Amniotic stem cell (primary cell): ENCODE results near the gene MESP2.

ENCODE experiments used
- DNase-seq: peaks from one replicate; lab custom pipeline; 2025; lab: John Stamatoyannopoulos, UW

Gene MESP2

DNA sequence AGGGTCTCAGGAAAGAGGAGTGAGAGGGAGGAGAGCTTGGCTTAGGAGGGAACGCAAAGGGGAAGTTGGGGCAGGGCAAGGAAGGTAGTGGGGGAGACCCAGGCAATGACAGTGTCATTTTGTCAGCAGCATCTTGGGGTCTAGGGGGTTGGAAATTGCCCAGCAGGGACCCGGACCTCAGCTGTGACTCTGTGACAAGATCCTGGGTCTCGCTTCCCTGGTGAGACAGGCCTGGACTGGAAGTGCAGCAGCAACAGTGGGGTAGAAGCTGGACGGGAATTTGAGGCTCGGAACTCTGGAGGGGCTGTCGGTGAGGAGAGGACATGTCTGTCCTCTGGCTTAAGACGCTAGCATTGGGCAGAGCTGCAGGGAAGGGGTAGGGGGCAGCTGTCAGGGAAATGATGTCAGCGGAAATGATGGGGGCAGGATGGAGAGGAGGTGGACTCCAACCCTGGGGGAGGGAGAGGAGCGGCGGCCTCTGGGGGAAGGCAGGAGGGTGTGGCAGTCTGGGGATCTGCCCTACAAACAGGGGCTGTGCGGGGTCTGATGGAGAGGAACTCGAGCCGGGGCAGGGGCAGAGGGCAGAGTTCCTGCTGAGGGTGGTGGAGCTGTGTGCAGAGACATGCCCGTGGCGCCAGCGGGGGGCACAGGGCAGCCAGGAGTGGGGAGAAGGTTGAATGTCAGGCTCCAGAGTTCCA is 26.2 kb downstream of the MESP2 start:
- no peak for DNase-seq

DNA sequence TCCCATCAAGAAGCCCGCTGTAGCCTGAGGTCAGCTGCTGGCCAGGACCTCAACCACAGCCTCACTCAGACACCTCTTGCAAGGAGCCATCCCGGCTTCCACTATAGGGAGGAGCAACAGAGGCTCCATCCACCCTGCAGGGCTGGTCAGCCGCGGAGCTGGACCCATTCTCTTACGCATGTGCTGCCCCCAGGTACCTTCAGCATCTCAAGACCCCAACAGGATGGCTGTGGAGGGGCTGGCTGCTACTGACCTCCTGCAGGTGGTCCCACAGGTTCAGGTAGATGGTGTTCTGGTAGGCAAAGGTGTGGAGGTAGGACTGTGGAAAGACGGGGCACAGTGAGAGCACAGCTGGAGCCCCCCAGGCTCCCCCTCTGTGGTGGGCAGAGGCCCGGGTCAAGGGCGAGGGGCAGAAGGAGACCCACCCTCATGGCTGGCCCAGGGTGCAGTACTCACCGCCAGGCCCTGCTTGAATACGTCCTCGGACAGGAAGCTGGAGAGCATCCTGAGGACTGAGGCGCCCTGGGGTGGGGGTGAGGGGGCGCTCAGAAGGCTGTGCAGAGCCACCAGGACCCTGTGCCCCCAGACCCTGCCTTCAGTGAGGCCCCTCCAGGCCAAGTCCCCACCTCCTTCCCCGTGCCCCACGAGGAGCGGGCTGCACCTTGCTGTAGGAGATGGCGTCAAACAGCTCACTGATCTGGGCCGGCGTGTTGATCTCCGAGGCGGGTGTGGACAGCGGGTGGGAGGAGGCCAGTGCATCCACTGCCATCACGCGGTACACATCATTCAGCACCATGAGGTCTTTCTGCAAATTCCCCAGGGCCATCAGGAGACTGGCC is 27.1 kb downstream of the MESP2 start:
- no peak for DNase-seq

DNA sequence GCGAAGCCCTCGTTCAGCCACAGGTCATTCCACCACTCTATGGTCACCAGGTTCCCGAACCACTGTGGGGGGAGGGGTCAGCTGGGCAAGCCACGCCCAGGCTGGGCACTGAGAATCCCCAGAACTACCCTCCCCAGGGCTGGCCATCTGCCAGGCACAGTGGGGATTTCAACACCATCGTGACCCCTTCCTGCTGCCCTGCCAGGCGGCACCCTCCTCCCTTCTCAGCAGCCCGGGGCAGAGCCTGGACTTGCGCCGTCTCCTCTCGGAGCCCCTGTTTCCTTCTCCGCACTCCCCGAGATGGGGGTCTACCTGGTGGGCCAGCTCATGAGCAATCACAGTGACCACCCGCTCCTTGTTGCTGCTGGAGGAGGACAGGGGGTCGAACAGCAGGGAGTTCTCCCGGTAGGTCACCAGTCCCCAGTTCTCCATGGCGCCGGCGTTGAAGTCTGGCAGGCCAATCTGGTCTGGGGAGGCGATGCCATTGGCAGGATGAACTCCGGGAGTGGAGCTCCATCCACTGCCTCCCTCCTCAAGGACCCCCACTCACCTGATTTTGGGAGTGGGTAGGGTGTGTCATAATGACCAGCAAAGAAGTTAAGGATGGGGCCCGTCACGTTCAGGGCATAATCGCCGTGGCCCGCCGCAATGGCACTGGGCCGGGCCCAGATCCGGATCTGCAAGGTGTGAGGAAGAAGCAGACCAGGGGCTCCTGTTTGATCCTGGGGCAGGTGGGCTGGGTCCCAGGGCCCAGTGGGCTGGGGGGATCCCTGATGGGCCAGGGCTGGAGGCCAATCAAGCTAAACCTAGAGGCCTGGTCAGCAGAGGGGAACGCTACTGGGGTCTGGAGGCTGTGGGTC is 28.0 kb downstream of the MESP2 start:
- DNase-seq = no peak

DNA sequence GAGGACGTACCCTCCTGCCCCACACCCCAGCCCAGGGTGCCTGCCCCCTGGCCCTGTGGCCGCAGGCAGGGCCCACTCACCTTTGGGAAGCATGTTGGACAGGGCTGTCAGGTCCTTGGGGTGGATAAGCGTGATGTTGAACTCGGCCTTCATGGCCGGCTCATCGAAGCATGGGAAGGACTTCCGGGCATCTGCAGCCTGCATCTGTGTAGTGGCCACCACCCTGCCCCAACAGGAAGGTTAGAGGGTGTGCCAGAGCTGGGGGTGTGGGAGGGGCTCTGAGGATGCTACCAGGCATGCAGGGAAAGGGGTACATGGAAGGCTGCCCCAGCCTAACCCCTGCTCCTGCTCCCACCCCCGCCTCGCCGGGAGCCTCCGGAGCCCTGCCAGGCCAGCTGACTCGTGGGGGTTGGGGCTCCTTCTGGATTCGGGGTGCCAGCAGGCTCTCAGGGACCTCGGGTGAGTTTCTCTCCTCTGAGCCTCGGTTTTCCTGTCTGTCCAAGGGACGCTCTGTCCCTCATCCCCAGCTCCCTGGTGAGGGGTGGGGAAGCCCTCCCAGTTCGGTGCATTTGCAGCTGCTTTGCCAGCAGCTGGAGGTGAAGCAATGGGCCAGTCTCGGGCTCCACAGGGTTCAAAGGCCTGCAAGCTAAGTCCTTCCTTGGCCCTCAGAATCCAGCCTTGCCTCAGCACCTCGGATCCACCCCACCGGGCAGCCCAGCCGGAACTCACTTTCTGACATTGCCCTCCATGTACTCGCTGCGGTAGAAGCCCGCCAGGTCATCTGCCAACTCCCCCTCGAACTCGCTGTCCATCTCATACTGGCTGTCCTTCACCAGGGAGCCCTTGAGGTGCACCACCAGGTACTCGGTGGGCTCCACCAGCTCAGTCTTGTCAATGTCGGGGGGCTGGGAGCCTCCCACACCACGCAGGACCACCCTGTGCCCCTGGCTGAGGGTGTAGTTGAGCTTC is 29.4 kb downstream of the MESP2 start:
- DNase-seq = no peak

DNA sequence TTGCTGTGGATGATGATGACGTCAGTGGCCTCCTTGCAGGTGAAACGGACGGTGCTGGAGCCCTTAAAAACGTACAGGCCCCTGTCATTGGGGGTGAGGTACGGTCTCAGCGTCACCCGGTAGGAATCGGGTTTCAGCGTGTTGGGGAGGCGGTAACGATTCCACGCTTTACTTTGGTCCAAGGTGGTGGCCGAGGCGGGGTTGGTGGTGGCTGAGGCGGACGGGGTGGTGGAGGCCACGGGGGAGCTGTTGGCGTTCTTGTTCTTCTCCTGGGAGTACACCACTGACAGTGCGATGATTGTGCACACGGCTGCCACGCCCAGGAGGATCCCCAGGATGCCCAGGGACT is 30.1 kb downstream of the MESP2 start:
- no peak for DNase-seq

DNA sequence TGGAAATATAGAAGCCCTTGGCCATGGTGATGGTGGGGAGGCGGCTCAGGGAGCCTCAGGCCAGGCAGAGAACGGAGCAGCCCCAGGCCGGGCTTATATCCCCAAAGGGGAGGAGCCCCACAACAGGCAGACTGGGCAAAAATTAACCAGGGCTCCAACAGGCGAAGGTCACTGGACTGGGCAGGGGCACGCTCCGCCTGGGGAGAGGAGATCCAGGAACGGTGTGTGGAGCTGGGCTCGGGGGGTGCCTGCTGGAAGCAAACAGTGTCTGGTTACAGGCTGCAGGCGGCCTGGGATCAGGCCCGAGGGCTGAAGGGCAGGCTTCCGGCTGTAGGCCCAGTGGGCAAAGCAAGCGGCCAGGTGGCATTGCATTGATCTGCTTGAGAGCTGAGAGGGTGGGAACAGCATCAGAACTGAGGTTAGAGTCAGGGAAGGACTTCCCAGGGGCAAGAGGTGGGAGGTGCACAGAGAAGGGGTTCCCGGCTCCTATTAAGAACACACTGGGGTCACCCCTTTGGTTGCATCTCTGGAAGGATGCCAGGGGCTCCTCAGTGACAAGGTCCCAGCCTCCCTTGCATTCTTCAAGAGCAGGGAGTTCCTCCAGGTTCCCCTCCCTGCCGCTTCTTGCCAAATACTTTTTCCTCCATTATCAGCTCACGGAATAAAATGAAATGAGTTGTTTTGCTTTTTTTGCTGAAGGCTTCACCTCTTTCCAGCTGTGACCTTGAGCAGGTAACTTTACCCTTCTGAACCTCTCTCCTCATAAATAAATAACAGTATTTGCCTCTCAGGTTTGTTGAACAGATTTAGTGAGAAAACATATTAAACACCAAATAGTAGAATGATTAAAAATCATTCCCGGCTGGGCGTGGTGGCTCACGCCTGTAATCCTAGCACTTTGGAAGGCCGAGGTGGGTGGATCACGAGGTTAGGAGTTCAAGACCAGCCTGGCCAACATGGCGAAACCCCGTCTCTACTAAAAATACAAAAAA is 30.7 kb downstream of the MESP2 start:
- no peak for DNase-seq

DNA sequence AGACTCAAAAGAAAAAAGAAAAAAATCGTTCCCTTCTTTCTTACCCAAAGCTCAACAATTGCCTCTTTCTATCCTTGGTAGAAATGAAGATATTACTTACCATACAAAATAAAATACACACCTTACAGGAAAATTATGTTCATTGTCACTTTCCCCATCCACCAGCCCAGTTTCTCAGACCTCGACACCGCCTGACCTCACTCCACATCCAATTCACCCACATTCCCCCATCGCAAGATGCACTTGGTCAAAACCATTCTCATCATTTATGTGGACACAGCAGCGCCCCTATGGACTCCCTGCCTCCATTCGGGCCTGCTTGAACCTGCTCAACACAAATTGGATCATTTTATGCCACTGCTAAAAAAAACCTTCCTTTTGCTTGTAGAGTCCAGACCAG is 31.6 kb downstream of the MESP2 start:
- DNase-seq = no peak

DNA sequence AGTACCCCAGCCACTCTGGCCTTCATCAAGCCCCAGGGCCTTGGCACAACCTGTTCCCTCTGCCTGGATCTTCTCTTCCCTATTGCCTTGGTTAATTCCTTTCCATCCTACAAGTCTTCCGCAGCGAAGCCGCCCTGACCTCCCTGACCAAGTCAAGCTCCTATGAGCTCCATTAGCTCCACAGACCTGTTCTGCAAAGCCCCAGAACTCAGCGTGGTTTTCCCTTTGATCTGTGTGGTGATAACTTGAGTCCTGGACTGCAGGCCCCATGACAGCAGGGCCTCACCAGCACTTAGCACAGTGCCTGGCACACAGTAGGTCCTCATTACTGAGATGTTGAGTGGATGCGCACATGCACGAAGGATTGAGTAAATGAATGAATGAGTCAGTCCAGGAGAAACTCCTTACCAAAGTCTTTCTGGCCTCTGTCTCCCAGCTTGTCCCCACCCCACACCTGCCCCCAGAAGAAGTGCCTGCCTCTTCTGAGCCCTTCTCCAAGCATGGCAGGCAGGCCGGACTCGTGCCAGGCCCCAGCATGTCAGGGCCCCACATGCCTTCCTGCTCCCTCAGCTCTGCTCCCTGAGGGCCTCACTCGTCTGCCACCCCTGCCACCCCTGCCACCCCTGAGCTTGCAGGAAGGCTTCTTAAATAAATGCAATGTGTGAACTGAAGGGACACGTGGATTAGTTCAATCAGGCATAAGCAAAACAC is 32.2 kb downstream of the MESP2 start:
- no peak for DNase-seq

DNA sequence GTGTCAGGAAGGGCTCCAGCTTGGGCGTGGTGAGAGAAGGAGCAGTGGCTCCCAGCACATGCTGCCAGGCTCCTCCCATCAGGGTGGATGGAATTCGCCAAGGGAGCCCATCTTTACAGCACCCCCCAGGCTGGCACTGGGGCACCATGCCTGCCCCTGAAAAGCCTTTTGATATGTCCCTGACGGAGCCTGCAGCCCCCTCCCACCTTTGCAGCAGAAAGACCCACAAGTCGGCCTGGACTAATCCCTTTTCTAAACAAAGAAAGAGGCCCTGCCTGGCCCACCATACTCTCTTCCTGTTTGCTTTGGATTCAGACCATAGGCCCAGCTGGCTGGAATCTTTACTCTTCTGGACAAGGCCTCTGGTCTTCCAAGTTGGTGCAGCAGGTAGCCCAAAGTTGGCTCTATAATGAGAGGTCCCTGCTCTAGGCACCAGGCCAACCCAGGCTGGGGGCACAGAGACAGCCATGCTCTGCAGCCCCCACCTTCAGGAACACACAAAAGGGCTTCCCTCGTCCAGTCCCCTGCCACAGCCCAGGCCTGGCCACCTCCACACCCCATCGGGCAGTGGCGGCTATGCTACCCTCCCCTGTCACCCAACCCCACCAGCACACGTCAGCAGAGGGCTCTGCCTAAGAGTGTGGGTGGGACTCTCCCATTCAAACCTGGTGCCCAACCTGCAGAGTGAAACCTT is 33.1 kb downstream of the MESP2 start:
- DNase-seq = no peak

DNA sequence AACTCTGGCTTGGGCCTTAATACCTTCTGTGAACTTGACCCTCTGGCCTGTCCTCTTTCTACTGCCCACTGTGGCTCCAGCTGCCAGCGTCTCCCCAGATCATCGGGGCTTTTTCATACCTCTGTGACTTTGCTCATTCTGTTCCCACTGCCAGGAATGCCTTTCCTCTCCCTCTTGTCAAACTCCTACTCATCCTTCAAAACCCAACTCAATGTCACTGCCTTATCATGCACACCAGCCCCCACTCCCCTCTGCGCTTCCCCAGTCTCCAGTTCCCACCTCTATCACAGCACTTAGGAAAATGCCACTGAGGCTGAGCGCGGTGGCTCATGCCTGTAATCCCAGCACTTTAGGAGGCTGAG is 33.6 kb downstream of the MESP2 start:
- no peak for DNase-seq

DNA sequence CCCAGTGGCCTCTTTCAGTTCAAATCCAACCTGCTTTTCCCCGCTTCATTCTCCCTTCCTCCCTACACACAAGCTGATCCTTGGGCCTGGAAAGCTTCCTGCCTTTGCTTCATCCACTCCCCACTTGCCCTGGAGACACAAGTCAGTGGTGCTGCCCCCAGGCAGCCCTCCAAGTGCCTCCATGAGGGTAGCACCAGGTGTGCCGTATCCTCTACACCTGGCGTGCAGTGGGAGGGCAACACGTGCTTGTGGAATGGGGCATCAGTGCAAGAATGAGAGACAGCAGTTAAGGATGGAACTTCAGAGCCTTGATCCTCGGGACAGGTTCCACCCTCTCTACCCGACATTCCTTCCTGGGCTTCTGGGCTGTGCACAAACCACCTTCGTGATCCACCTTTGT is 34.7 kb downstream of the MESP2 start:
- DNase-seq = no peak

DNA sequence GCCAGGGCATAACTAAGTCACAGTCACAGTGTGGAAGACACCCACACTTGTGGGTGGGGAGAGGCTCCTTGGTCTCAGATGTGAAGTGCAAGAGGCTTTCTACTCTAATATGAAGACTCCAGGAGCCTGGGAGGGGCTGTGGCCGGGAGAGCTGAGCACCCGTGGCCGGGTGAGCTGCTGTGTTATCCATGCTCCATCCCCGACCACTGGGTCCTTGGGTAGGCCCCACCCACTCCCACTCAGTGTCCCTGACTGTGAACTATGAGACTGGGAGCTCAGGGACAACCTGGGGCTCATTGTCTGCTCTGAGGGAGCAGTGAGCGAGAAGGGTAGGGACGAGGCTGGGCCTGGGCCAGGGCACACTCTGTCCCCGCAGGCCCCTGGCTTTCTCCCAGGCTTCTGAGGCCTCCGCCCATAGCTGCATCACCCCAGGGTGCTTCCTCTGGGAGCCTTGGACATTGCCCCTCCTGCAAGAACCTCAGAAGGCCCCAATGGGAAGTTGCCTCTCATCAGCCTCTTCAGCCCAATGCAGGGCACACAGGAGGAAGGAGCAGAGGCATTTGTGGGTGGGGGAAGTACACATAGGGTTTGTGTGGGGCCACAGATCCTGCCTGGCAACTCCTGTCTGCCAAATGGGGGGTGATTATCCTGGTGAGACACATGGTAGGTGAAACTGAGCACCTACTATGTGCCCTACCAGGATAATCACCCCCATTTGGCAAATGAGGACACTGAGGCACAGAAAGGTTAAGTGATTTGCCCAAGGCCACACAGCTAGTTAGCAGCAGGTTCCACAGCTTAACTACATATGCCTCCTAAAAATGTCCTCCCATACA is 36.1 kb downstream of the MESP2 start:
- DNase-seq = no peak

DNA sequence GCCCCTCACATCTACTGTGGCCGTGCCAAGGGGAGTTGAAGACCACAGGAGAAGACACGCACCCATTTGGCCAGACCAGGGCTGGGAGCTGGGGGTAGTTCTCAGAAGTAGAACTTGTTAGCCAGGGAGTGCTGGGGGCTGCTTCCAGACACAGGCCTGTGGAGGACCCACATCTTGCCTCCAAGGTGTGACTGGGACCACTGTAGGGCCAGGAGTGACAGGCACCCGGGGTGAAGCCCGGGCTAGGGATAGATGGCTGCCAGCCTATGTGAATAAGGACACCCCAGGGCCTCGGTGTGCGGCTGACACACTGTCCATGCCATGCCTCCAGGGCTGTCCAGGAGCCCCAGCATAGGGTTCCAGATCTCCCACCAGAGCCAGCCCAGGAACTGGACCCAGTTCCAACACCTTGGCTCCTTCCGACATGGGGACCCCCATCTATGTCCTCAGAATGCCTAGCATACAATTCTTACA is 36.8 kb downstream of the MESP2 start:
- no peak for DNase-seq

DNA sequence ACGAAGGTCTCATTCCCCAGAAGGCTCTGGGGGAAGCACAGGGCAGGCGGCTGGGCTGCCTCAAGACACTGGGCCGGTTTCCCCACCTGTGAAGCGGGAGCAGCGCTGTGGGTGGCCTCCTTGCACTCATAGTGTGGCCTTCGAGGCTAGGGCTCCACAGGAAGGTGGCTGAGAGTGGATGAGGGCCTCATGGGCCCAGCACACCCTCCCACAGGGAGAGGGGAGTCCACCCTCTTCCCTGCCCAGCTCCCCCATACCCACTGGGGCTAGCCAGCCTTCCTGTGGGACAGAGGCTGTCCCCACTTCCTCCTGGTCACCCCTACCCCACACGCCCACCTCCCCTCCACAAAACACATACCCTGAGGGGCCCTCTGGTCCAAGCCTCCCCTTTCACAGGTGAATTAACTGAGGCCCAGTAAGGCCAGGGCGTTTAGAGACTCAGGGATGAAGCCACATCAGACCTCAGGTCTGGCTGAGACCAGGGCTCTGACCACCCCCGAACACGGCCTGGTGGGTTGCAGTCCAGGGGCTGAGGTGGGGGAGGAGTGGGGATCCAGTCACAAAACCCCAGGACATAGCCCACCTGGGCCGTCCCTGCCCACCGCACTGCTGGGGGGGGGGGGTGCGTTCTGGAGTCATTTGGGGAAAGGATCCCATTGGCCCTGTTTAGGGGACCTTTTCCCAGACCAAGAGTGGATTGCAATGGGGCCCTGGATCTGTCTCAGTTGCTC is 37.4 kb downstream of the MESP2 start:
- DNase-seq = no peak

DNA sequence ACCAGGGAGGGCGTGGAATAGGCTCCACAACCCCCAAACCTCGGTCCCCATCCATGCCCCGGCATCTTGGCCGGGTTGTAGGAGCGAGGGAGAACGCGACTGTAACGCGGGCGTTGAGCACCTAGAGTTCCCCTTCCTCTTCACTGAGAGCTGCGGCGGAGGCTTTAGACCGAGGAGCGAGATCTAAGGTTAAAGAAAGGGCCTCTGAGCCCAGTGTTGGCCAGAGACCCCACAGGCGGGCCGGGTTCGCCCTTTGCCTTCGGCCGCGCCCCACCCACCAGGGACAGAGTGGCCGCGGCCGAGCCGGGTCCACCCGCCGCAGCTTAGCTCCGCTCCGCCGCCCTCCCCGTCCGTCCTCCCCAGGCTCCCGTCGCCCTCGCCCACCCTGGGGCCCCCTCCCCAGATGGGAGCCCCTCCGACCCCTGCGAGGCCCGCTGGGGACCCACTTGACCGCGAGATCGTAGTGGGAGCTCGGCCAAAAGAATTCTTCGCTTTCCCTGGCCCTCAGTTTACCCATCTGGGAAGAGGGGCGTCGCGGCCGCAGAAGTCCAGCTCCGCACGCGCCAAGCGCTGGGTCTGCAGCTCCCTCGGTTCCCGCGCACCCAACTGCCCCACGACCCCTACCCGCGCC is 38.1 kb downstream of the MESP2 start:
- DNase-seq = no peak

DNA sequence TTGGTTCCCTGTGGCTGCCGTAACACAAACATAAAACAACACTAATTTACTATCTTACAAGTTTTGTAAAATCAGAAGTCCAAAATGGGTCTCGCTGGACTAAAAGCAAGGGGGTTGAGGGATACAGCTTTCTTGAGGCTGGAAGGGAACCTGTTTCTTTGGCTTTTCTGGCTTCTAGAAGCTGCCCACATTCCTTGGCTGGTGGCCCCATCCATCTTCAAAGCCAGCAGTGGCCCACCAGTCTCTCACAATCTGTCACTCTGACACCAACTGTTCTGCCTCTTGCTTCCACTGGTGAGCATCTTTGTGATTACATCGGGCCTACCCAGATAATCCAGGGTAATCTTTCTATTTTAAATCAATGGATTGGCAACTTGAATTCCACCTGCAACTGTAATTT is 39.6 kb downstream of the MESP2 start:
- no peak for DNase-seq

DNA sequence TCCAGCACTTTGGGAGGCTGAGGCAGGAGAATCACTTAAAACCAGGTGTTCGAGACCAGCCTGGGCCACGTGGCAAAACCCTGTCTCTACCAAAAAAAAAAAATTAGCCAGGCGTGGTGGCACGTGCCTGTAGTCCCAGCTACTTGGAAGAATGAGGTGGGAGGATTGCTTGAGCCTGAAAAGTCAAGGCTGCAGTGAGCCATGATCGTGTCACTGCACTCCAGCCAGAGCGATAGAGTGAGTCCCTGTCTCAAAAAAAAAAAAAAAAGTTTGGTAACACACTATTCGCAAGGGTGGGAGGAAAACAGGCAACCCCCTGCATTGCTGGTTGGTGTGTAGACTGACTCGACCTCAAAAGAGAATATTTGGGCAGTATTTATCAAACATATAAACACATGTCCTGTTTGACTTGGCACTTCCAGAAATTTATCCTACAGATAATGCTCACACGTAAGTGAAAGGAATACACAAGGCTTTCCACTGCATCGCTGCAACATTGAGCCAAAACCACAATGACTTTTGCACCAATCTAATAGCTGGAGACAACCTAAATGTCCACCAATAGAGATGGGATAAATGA is 41.7 kb downstream of the MESP2 start:
- no peak for DNase-seq
